ENCODE data around the gene STAT4.

Gene STAT4

GRCh38 chr2:191086706-191087105, 64.1 kb downstream of the STAT4 start:
- no peak for DNase-seq (ENCODE audit: low read depth in 4 of 4, low spot score in 1 of 4)

DNA sequence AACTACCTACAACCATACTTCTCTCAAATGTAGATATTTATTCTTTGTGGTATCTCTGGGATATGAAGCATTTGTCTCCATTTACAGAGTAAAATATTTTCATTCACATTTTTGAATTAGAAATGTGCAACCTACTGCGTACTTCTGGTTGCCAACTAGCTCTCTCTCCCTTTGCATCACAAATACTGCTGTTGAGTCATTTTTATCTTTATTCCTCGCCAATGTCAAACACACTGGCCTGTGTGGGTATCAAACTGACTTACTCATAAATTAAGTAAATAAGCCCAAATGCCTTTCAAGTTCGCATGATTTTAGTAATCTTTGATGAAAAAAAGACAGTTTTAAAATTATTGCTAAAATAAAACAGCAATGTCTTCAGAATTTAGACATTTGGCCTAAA, 67.3 kb downstream of the STAT4 start:
- no peak for DNase-seq (ENCODE audit: low read depth in 4 of 4, low spot score in 1 of 4)

- no peak for DNase-seq (ENCODE audit: low read depth in 4 of 4, low spot score in 1 of 4)
These were observed 68.5 kb downstream of the STAT4 start for GRCh38 chr2:191082321-191082720.

DNA sequence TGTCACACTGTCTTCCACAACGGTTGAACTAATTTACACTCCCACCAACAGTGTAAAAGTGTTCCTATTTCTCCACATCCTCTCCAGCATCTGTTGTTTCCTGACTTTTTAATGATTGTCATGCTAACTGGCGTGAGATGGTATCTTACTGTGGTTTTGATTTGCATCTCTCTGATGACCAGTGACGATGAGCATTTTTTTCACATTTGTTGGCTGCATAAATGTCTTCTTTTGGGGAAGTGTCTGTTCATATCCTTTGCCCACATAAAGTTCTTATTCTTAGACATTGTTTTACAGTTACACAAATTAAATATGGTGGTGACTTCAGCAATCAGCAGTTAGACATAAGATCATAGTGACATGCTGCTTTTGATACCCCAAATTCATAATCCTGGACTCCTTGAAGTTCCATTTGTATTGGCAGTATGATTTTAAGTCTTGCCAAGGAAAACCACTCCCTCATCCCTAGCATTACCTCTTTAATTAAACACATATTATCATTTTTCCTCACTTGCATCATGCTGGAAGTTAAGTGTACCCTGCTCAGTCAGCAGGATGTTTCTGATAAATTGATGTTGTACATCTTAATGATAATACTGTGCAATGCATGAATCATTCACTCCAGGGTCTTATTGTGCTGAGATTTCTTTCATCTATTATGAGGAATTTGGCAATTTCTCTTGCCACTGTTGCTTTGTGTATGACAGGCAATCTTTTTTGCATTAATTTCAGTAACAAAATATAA, 69.2 kb downstream of the STAT4 start:
- DNase-seq (ENCODE audit: low read depth in 4 of 4, low spot score in 1 of 4), result no peak

DNA sequence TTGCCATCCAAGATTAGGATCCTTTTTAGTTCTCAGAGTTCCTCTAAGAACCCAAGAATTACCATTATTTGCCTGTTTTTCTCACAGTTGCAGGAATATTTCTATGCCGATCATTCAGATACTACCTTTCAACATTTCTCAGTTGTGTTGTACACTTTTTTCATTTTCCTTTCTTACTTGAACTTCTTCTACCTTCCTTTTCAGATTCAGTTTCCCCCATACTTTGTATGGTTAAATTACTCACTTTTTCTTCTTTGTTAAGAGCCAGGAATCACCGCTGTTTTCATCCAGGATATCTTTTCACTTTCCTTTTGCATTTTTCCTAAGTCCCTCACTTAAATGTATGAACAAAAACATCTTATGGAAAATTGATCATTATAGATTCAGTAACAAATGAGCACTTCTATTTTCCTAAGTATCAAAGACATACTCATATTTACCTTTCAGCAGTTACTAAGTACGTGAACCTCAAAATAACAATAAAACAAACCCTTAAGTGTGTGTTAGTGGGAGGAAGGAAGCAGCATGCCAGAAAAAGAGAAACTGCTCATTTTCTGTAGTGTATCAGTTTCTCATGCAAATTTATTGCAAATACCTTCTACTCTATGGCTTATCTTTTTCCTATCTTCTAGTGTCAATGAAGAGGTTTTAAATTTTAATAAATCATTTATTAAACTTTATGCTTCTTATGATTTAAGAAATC, 72.5 kb downstream of the STAT4 start:
- no peak for DNase-seq (ENCODE audit: low read depth in 4 of 4, low spot score in 1 of 4)

GRCh38 chr2:191070276-191070675, 80.5 kb downstream of the STAT4 start:
- DNase-seq (ENCODE audit: low read depth in 4 of 4, low spot score in 1 of 4), result no peak

DNA sequence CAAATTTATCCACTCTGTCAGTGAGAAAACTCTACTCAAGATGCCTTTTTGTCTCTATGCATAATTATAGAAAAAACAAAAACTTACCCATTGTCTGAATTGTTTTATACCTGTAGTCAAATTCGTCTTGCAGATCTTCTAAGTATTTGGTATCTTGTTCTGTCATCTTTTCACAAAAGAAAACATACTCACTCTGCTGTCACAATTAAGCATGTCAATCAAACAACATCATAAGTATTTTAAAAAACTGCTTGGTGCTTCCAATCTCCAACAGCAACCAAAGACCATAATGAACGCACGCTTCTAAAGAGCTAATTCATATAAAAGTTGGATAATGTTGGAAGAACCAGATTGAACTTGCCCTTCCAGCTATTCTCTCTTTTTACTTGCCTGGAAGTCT, 81.2 kb downstream of the STAT4 start:
- DNase-seq (ENCODE audit: low read depth in 4 of 4, low spot score in 1 of 4), result no peak

- no peak for DNase-seq (ENCODE audit: low read depth in 4 of 4, low spot score in 1 of 4)
These were observed 83.9 kb downstream of the STAT4 start for GRCh38 chr2:191066919-191067233.

DNA sequence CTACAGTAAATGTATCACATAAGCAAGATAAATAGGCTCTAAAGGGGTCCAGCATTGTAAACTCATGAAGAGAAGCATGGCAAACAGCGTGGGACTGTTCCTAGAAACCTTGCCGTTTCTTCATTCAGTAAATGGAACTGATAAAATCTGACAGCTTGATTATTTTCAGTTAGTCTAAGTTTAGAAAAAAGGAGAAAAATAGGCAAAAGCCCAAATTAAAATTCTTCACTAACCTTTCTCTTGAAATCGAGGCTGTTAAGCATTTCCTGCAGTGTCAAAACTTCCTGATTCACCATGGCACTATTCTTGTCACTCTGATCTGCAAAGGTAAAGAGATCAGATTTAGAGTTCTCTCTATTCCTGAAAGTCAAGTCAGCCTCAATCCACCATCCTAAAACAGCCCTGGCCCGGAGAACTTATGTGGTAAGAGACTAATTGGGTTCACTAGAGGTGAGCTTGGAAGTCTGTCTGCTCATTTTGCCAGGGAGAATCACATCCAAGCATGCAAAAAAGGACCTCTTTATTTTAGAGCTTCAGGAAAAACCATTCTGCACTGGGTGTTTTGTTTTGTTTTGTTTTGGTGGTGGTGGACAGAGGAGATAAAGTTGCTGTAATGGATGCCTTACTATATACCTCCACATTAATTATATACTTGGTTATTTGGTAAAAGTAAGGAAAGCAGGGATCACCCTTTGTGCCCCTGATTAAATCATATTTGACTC, 84.4 kb downstream of the STAT4 start:
- DNase-seq (ENCODE audit: low read depth in 4 of 4, low spot score in 1 of 4), result no peak

DNA sequence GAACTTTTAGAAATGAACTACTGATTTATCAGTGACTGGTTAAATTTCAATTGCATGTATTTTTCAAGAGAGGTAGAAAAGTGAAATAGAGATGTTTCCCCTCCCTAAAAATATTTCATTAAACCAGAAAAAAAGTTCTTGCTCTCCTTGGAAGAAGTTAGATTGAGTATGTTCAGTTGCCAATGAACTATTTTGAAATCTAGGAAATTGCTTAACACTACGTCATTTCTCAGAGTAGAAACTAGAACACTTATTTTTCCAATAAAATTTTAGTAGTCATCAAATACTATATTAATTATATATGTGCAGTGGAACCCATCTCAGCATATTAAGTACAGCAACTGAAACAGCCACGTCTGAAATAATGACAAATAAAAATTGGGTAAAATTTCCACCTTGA, 85.0 kb downstream of the STAT4 start:
- DNase-seq (ENCODE audit: low read depth in 4 of 4, low spot score in 1 of 4), result no peak

- no peak for DNase-seq (ENCODE audit: low read depth in 4 of 4, low spot score in 1 of 4)
These were observed 86.2 kb downstream of the STAT4 start for GRCh38 chr2:191064590-191064989.

- DNase-seq (ENCODE audit: low read depth in 4 of 4, low spot score in 1 of 4), result no peak
These were observed 87.2 kb downstream of the STAT4 start for GRCh38 chr2:191063584-191063983.

DNA sequence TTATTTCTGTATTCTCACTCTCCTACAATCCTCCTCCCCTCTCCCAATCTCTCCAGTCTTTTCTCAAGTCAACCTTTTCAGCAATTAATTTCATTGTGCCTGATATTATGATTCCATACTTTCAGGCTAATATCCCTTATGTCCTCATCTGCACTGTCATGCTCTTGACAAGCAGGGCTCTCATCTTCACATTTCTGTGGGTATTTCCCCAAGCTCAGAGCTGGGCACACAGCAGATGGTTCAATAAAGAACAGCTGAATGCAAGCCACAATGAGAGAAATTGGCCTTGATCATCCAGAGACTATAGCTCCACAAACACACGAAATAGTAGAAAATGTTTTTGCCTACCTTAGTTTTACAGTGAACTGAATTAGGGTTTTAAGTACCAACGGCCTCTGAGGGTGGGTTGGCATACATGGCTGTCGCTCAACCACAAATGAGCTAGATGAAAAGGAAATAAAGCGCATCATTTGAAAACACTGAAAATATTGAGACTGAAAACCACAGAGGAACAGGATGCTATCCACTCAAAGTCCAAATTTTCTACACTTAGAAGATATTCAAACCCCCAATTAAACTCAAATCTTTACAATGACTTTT, 89.3 kb downstream of the STAT4 start:
- DNase-seq (ENCODE audit: low read depth in 4 of 4, low spot score in 1 of 4), result no peak

DNA sequence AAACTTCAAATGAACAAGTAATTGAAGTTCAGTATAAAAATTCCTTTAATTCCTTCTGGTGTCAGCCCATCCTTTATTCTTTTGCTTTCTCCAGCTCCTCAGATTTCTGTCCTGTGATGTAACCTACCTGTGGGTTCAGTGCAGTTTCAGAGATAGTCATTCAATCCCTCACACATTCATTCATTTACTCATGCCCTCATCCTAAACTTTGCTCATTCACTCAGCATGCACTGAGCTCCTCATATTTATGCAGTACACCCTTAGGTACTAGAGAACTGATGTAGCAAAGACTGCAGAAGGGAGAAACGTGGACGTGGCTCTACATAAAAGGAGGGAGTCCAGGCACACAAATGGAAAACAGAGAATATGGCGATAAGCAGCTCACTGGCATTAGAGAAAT, 91.5 kb downstream of the STAT4 start:
- no peak for DNase-seq (ENCODE audit: low read depth in 4 of 4, low spot score in 1 of 4)

GRCh38 chr2:191056228-191056627, 94.6 kb downstream of the STAT4 start:
- no peak for DNase-seq (ENCODE audit: low read depth in 4 of 4, low spot score in 1 of 4)

GRCh38 chr2:191053256-191053655, 97.5 kb downstream of the STAT4 start:
- DNase-seq (ENCODE audit: low read depth in 4 of 4, low spot score in 1 of 4), result no peak

- DNase-seq (ENCODE audit: low read depth in 4 of 4, low spot score in 1 of 4), result no peak
These were observed 98.7 kb downstream of the STAT4 start for GRCh38 chr2:191051825-191052778.

DNA sequence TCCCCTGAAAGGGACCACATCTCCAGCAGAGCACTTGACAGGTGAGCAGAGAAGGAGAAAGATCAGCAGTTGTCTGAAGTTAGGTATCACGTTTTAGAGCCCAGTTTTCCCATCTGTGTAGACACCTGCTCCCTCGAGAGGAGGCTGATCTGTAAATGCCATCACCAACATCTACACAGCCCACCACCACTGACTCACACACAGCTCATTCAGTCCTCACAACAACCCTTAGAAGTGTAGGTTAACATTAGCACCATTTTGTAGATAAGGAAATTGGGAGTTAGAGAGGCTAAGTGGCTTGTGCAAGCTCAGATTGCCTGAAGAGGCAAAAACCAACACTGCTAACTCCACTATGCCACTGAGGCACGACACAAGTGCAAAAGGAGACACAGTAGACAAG, 99.6 kb downstream of the STAT4 start:
- no peak for DNase-seq (ENCODE audit: low read depth in 4 of 4, low spot score in 1 of 4)

GRCh38 chr2:191050640-191050987, 100.2 kb downstream of the STAT4 start:
- no peak for DNase-seq (ENCODE audit: low read depth in 4 of 4, low spot score in 1 of 4)

GRCh38 chr2:191049728-191050639, 100.8 kb downstream of the STAT4 start:
- DNase-seq (ENCODE audit: low read depth in 4 of 4, low spot score in 1 of 4), result no peak

All from stimulated activated CD4-positive, alpha-beta T cell treated with anti-CD3 and anti-CD28 coated beads, Interleukin-1b, Interleukin-23, amount 100 ng/mL, for 24 hours (primary cell).